Measurements from ENCODE around the gene MT4. TPM values are rescaled to one million over a fixed set of nuclear protein-coding genes. Genes with fewer than 3 reads are reported as not detected.

Gene MT4
- total and polyA plus RNA-seq, 10 donors, result not detected

DNA sequence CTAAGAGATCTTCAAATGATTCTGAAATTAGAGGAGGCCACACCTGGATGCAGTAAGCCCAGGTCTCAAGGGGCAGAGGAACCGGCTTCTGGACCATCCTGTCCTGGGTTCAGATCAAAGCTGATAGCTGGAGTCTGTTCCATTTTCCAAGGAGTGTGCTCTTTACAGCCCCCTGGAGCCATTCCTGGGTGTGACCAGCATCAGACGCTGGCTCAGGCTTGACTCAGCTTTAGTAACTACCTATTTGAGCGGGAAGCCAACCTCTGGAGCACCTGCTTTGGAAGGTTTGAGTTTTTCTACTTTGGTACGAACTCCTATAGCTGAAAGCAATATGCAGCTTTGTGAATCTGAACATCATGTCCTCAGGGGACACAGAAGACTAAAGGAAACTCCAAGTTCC lies 32.2 kb upstream of the MT4 start:
- intact Hi-C loops (cut with DNase I; ENCODE audit: low total_unique reads), result no loop called here
- Histone ChIP-seq H3K4me1 (no peaks in the 10 kb centered on the region), H3K36me3 (no peaks in the 10 kb centered on the region), H3K4me3 (no peak overlapping the region), H3K27ac (no peak overlapping the region), H3K27me3 (replicated peaks in 1 of 7) (peaks cover 0 to 11% (median 0%) of the 10 kb centered on the region in 7 donors), H3K9me3 (no peaks in the 10 kb centered on the region)
- TF ChIP-seq, protein P1, sequence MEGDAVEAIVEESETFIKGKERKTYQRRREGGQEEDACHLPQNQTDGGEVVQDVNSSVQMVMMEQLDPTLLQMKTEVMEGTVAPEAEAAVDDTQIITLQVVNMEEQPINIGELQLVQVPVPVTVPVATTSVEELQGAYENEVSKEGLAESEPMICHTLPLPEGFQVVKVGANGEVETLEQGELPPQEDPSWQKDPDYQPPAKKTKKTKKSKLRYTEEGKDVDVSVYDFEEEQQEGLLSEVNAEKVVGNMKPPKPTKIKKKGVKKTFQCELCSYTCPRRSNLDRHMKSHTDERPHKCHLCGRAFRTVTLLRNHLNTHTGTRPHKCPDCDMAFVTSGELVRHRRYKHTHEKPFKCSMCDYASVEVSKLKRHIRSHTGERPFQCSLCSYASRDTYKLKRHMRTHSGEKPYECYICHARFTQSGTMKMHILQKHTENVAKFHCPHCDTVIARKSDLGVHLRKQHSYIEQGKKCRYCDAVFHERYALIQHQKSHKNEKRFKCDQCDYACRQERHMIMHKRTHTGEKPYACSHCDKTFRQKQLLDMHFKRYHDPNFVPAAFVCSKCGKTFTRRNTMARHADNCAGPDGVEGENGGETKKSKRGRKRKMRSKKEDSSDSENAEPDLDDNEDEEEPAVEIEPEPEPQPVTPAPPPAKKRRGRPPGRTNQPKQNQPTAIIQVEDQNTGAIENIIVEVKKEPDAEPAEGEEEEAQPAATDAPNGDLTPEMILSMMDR (IDR thresholded peaks at IDR 0.05 in 8 of 11, conservative IDR thresholded peaks at IDR 0.05 in 3 of 11), result no peak
- TF ChIP-seq POLR2A (IDR thresholded peaks at IDR 0.05) (no peak), POLR2AphosphoS5 (IDR thresholded peaks at IDR 0.05) (no peak)
- 60 to 81% (median 75%) methylated on average over 4 of the region's 4 CpGs for WGBS, 5 donors
- no peak for DNase-seq

DNA sequence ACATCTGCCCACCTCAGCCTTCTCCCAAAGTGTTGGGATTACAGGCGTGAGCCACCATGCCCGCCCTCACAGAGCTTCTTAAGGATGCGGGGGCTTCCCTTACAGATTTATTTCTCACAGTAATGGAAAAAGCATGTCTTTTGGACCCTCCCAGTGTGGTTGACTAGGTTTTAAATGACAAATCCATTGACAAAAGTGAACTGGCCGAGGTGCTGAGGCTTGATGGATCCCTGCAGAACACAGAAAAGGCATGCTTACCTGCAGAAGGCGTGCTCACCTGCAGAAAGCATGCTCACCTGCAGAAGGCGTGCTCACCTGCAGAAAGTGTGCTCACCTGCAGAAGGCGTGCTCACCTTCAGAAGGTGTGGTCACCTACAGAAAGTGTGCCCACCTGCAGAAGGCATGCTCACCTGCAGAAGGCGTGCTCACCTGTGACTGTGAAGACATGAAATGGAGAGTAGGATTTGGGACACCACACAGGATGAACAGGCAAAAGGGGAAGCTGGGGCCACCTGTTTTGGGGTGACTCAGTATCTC lies 30.0 kb upstream of the MT4 start:
- TF ChIP-seq POLR2A (IDR thresholded peaks at IDR 0.05) (no peak), POLR2AphosphoS5 (IDR thresholded peaks at IDR 0.05) (no peak)
- TF ChIP-seq, protein P1 (IDR thresholded peaks at IDR 0.05 in 8 of 11, conservative IDR thresholded peaks at IDR 0.05 in 3 of 11), result no peak
- Histone ChIP-seq H3K9me3 (no peaks in the 10 kb centered on the region), H3K27ac (no peak overlapping the region), H3K4me1 (no peaks in the 10 kb centered on the region), H3K36me3 (no peaks in the 10 kb centered on the region), H3K4me3 (no peak overlapping the region), H3K27me3 (replicated peaks in 1 of 7) (peaks cover 0 to 30% (median 3%) of the 10 kb centered on the region in 7 donors)
- WGBS, 5 donors, result 79 to 90% (median 87%) methylated on average over 8 of the region's 8 CpGs
- intact Hi-C loops (cut with DNase I; ENCODE audit: low total_unique reads), result no loop called here
- DNase-seq, result no peak

- WGBS, 5 donors, result 85 to 94% (median 86%) methylated on average over 7 of the region's 7 CpGs
- TF ChIP-seq POLR2A (IDR thresholded peaks at IDR 0.05) (no peak), POLR2AphosphoS5 (IDR thresholded peaks at IDR 0.05) (no peak)
- TF ChIP-seq, protein P1 (IDR thresholded peaks at IDR 0.05 in 8 of 11, conservative IDR thresholded peaks at IDR 0.05 in 3 of 11), result no peak
These were observed 26.5 kb upstream of the MT4 start for GRCh38 chr16:56538331-56538730.

DNA sequence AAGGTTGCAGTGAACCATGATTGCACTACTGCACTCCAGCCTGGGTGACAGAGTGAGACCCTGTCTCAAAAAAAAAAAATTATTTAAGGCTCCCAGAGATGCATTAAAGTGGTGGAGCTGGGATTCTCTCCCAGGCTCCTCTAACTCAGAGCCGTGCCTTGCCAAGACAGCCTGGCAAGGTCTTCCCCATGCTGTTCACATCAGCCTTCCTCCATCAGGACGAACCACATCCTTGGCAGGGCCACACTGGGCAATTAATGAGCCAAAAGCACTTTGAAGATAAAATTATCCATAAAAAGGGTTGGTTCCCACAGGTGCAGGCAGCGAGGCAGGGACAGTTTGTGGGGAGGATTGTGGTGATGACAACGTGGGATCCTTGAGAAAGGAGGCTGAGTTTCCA lies 25.2 kb upstream of the MT4 start:
- Histone ChIP-seq H3K4me1 (no peaks in the 10 kb centered on the region), H3K9me3 (no peaks in the 10 kb centered on the region), H3K36me3 (no peaks in the 10 kb centered on the region), H3K27me3 (replicated peaks in 1 of 7) (peaks cover 0 to 30% (median 4%) of the 10 kb centered on the region in 7 donors), H3K4me3 (no peak overlapping the region), H3K27ac (peak overlapping the region in 7 of 8 donors; percentile 15 to 74 (median 38))
- DNase-seq, result no peak
- 43 to 74% (median 58%) methylated on average over 4 of the region's 4 CpGs for WGBS, 5 donors
- intact Hi-C loops (cut with DNase I; ENCODE audit: low total_unique reads), result no loop called here
- TF ChIP-seq POLR2A (IDR thresholded peaks at IDR 0.05), result no peak
- TF ChIP-seq, protein P1 (IDR thresholded peaks at IDR 0.05 in 8 of 11, conservative IDR thresholded peaks at IDR 0.05 in 3 of 11), result no peak
- TF ChIP-seq POLR2AphosphoS5 (IDR thresholded peaks at IDR 0.05), result no peak

More at GRCh38 chr16:56538331-56538730, 26.5 kb upstream of the MT4 start:
- H3K27ac ChIP-seq, result no peak overlapping the region
- H3K36me3 ChIP-seq, result no peaks in the 10 kb centered on the region
- H3K4me1 ChIP-seq, result no peaks in the 10 kb centered on the region
- no peaks in the 10 kb centered on the region for H3K9me3 ChIP-seq
- intact Hi-C loops (cut with DNase I; ENCODE audit: low total_unique reads), result no loop called here
- H3K27me3 ChIP-seq (replicated peaks in 1 of 7), result peaks cover 0 to 30% (median 4%) of the 10 kb centered on the region in 7 donors
- DNase-seq, result no peak
- no peak overlapping the region for H3K4me3 ChIP-seq
